Measurements from ENCODE around the gene CAPN3.

GRCh38 chr15:42352401-42352800 is 6.9 kb upstream of the CAPN3 start:
- no peak for TF ChIP-seq CTCF (IDR thresholded peaks at IDR 0.05)
- TF ChIP-seq EZH2 (IDR thresholded peaks at IDR 0.05), result no peak
